Hematopoietic multipotent progenitor cell treated with erythropoietin and hydrocortisone succinate and interleukin-3 and kit ligand, for 17 days (in vitro differentiated cells): Measurements from ENCODE around the gene ARHGEF37.
"Not testable (repeated sequence)": the region's sequence is repeated elsewhere in the genome, so short reads cannot be mapped to it uniquely, and the experiment has no call there.

Experiments
- DNase-seq: peaks from one replicate; pipeline ENCODE4 v3.0.0-alpha.2; 2015; ENCODE audit warnings: low spot score

Gene ARHGEF37

GRCh38 chr5:149564542-149565140 lies 16.7 kb upstream of the ARHGEF37 start:
- peak; percentile 88 for DNase-seq

GRCh38 chr5:149567226-149567625 lies 14.1 kb upstream of the ARHGEF37 start:
- DNase-seq: no peak

- no peak for DNase-seq
Observed at GRCh38 chr5:149572170-149572569, 9.1 kb upstream of the ARHGEF37 start.

DNA sequence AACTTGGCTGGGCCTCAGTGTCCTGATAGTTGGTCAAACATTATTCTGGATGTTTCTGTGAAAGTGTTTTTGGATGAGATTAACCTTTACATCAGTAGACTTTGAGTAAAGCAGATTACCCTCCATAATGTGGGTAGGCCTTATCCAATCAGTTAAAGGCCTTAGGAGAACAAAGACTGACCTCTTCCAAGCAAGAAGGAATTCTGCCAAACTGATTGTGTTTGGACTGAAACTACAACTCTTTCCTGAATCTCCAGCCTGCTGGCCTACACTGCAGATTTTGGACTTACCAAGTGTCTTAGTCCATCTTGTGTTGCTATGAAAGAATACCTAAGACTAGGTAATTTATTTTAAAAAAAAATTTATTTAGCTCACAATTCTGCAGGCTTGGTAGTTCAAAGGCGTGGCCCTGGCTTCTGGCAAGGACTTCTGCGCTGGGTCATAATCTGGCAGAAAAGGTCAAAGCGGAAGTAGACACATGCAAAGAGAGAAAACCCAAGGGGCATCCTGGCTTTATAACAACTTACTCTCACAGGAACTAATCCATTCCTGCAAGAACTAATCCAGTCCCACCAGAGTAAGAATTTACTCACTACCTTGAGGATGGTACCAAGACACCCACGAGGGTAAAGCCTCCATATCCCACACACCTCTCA lies 8.6 kb upstream of the ARHGEF37 start:
- no peak for DNase-seq

- DNase-seq: no peak
Observed at GRCh38 chr5:149575131-149575530, 6.2 kb upstream of the ARHGEF37 start.

GRCh38 chr5:149576021-149576420 lies 5.3 kb upstream of the ARHGEF37 start:
- DNase-seq: no peak

DNA sequence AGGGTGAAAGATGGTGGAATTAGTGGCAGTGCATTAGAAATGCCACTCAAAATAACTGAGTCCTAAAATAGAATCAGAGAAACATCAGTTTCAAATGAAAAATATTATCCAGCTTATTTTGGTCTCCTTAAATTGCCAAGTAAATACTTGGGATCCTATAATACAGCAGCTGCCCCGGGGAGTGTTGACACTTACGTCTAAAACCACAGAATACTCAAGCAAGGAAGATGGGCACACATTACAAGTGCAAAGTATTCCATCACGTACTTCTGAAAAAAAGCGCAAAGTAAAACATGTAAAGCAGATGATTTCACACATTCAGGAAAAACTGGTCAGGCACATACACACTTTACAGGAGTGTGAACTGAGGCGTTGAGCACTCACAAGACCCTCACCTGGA lies 2.4 kb upstream of the ARHGEF37 start:
- no peak for DNase-seq

DNA sequence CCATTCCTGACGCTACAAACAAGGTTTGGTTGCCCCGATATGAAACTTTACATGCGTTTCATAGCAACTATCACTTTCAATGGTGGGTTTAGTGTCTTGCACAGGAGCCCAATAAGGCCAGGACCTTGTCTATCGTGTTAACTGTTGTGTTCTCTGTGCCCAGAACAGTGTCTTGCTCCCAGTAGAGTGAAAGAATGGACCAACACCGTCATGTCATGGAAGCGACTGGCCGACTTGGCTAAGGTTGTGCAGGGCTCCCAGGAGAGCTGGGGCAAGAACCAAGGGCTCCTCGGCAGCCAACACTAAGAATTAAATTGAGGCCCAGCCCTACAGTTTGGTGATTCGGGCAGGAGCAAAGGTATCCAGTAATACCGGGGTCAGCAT lies 498 bp upstream of the ARHGEF37 start:
- peak; percentile 75 for DNase-seq

DNA sequence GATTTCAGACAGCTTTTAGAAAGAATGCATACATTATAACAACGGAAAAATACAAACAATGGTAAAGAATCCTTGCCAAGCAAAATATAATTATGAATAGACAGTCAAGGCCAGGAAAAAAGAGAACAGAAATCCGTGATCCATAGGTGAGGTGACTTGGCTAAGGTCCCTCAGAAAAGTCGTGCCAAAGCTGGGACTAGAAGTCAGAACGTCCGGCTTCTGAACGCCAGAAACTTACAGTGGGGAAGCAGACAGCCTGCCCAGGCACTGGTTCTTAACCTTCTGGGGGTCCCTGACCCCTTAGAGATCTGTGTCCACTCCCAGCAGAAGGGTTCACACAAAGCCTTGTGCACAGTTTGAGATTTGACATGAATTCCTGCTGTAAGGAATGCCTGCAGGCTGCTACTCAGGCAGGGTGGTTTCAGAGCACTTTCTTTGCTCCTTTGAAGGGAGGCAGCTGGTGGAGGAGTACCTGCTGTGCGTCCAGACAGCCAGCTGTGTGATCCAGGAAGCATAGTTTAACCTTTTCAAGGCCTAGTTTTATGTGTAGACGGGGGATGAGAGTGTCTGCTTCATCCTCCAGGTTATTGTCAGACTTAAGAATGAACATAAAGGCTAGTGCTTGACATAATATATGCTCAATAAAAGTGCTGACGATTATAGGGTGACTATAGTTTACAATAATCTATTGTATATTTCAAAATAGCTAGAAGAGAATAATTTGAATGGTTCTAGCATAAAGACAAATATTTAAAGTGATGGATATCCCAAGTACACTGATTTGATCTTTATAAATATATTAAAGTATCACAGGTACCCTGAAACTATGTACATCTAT lies 852 bp downstream of the ARHGEF37 start:
- peak; percentile 76 for DNase-seq

DNA sequence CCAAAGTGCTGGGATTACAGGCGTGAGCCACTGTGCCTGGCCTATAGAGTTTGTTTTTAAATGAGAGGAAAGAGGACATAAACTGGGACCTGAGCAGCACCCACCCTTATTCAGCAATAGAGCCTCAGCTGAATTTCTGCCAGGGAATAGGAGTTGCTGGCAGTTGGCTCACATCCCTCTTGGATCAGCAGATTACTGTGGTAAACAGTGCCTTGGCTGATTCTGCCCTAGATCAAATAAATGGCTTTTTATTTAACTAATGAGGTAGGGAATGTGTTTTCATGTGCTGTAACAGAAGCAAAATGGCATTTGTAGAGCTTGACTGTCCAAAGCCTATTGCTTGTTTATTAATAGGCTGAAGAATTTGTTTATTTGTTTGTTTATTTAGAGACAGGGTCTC lies 2.1 kb downstream of the ARHGEF37 start:
- DNase-seq: peak; percentile 85

DNA sequence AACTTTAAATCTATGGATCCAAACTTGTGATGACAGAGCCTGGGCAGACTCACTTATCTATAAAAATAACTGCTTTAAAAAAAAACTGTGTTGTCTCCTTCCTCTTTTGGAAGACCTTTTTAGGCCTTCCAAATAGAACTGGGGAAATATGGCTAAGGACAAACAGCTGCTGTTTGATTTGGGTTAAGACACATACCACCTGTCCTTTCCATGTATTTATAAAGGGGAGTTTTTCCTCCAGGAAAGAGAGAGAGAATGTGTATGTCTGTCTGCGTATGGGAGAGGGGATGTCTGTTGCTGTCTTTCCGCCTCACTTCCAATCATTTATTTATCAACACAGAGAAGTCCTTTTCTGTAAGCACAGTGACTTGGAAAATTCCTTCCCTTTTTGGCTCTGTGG lies 2.8 kb downstream of the ARHGEF37 start:
- DNase-seq: peak; percentile 49

DNA sequence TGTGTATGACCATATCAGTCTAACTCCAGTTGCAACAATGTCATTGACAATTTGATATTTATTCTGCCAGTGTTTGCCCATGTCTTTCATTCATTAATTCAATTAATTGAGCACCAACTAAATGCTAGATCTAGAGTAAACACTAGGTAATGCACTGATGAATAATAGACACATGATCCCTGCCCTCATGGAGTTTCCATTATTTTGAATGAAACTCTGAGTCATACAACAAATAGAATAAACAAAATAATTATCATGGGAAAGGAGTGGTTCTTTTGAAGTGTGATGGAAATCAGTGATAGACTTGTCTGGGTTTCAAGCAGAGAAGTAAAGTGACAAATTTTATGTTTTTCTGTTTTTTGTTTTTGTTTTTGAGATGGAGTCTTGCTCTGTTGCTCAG lies 4.6 kb downstream of the ARHGEF37 start:
- no peak for DNase-seq

GRCh38 chr5:149586708-149587318 lies 5.5 kb downstream of the ARHGEF37 start:
- DNase-seq: peak; percentile 39

GRCh38 chr5:149588936-149589335 lies 7.6 kb downstream of the ARHGEF37 start:
- no peak for DNase-seq

DNA sequence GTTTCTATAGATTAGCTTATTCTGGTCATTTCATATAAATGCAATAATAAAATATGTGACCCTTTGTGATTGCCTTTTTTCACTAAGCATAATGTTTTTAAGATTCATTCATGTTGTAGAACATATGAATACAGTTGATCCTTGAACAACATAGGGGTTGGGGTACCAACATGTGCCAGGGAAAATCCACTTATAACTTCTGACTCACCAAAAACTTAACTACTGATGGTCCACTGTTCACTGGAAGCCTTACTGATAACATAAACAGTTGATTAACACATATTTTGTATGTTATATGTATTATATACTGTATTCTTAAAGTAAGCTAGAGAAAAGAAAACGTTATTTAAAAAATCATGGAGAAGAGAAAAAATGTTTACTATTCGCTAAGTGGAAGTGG lies 12.1 kb downstream of the ARHGEF37 start:
- DNase-seq: no peak

GRCh38 chr5:149594206-149594895 lies 13.1 kb downstream of the ARHGEF37 start:
- no peak for DNase-seq

DNA sequence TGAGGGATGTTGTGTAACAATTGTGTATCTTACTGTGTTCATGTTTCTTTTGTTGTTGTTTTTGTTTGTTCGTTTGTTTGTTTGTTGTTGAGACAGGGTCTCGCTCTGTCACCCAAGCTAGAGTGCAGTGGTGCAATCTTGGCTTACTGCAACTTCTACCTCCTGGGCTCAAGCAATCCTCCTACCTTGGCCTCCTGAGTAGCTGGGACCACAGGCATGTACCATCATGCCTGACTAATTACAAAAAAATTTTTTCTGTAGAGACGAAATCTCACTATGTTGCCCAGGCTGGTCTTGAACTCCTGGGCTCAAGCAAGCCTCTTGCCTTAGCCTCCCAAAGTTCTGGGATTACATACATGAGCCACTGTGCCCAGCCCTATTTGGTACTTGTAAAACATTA lies 13.8 kb downstream of the ARHGEF37 start:
- not testable (repeated sequence) for DNase-seq

- no peak for DNase-seq
Observed at GRCh38 chr5:149596712-149597111, 15.4 kb downstream of the ARHGEF37 start.

DNA sequence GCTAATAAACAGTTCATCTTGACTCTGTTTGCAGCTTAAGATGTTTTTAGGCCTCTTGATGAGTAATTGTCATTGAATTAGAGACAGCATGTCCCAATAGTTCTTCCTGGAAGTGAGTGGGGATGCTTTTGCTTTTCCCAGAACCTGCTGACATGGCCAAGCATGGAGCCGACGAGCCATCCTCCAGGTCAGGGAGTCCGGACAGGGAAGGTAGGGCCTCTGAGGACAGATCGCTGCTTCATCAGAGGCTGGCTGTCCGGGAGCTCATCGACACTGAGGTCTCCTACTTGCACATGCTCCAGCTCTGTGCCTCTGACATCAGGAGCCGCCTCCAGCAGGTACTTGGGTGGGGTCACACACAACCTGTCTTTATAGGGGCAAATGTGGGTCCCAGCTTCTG lies 16.3 kb downstream of the ARHGEF37 start:
- no peak for DNase-seq

DNA sequence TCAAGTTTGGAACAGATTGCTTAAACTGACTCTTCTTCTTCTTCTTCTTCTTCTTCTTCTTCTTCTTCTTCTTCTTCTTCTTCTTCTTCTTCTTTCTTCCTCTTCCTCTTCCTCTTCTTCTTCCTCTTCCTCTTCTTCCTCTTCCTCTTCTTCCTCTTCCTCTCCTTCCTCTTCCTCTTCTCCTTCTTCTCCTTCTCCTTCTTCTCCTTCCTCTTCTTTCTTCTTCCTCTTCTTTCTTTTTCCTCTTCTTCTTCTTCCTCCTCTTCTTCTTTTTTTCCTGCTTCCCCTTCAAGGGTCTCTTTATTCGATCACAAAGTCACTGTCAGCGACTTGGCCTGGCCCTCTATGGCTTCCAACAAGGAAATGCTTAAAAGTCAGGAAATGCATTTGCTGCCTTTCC lies 16.9 kb downstream of the ARHGEF37 start:
- DNase-seq: not testable (repeated sequence)

DNA sequence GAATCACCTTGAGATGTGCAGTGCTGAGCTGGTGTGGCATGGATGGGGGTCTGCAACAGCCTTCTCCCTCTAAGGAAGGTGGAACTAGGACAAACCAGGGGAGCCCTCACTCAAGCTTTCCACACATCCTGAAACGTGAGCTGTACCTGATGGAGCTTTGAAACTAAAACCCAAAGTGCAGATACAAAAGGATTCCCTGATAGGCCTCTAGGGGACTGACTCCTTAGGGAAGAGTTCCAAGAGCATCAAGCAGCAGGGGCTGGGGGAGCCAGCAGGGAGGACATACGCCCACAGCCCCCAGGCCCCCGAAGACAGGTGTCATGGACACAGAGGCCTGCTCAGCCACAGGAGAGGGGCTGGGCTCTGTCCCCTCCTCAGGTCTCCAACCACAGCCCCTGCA lies 17.7 kb downstream of the ARHGEF37 start:
- no peak for DNase-seq

DNA sequence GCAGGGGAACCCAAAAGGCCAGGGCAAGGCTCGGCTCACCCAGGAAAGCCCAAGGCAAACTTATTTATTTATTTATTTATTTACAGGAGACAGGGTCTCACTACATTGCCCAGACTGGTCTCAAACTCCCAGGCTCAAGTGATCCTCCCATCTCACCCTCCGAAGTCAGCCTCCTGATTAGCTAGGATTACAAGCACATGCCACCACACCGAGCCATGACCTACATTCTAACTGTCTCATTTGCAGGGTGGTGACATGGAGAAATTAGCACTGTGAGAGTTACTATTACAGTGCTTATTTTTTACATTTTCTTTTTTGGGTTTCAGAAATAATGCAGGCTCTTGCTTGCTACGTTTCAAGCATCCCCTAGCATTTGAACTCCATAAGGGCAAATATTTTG lies 18.1 kb downstream of the ARHGEF37 start:
- DNase-seq: no peak
